ENCODE results near the gene MAST4.

GRCh38 chr5:67014957-67015400 lies 418.8 kb downstream of the MAST4 start:
- no peak for TF ChIP-seq CTCF (IDR thresholded peaks at IDR 0.05)
- TF ChIP-seq EP300 (IDR thresholded peaks at IDR 0.05) = peak in 1 of 2 donors; percentile 29

All from tibial nerve (tissue), 4 donors.